NCI-H2029 (cell line): ENCODE measurements around the gene FBXW8.
"Not testable (repeated sequence)": the region's sequence is repeated elsewhere in the genome, so short reads cannot be mapped to it uniquely, and the experiment has no call there.

ENCODE experiments used
- DNase-seq: peaks from one replicate; lab custom pipeline; 2025; lab: John Stamatoyannopoulos, UW

Gene FBXW8

DNA sequence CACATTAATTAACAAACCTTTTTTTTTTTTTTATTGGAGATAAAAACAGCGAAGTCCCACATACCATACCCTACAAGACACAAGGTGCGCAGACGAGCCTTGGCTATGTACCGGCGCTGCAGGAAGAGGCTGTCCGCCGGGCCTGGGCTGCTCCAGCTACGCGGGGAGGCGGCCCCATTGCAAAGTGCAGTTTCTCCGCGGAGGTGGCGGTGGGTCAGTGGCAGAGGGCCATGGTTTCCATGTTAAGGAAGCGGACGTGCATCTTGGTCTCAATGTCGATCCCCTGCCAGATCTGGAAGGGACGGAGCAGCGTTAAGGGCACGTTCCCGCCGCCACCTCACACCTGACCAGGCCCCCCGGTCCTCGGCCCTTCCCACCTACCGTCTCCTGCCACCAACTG, 128.2 kb downstream of the FBXW8 start:
- DNase-seq, result no peak

DNA sequence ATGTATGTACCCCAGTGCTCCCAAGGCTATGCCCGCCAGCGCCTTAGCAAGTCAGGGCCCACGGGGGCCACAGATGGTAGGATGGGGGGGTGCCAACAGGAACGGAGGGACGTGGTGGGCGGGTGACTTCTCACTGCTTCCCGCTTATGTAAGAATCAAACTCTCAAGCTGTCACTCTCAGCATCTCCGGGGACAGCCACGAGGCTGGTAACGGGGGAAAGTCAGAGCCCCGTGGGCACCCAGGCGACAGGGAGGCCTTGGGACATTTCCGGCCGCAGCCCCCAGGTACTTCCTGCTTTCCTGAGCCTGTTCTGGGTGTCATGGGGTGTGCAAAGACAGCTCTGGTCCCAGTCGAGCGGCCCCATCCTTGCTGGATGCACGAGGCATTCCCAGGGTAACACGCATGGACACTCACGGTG, 129.2 kb downstream of the FBXW8 start:
- DNase-seq, result no peak

DNA sequence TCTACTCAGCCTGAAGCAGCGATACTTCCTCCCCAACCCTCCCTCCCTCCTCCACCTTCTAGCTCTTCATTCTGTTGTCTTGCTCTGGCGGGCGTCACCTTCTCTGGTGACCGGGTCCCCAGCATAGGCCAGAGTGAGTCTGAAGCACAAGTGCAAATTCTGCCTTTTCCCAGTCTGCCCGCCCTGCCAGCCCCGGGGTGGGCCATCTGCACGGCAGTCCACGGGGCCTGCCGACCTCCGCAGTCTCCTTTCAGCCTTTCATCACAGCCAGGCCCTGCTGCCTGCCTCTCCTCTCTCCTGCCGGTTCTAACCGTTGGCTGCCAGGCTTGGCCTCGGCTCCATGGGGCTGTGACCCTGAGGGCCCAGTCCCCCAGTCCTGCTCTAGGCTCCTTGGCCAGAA, 129.7 kb downstream of the FBXW8 start:
- DNase-seq, result no peak

DNA sequence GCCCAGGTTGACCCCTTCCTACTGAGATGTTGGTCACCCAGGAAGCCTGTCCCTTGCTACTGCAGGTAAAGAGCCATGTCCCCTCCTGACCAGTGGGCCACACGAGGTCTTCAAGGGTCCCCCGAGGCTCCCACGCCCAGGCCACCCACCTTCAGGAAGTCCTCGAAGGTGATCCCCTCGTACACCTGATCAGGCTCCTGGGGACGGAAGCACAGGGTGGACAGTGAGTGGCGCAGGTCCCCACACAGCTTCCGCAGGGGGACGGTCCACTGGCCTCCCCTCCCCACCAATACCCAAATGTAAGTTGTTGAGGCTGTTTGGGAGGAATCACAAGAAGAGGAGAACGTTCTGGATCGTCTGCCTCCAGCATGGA, 131.0 kb downstream of the FBXW8 start:
- DNase-seq, result no peak

DNA sequence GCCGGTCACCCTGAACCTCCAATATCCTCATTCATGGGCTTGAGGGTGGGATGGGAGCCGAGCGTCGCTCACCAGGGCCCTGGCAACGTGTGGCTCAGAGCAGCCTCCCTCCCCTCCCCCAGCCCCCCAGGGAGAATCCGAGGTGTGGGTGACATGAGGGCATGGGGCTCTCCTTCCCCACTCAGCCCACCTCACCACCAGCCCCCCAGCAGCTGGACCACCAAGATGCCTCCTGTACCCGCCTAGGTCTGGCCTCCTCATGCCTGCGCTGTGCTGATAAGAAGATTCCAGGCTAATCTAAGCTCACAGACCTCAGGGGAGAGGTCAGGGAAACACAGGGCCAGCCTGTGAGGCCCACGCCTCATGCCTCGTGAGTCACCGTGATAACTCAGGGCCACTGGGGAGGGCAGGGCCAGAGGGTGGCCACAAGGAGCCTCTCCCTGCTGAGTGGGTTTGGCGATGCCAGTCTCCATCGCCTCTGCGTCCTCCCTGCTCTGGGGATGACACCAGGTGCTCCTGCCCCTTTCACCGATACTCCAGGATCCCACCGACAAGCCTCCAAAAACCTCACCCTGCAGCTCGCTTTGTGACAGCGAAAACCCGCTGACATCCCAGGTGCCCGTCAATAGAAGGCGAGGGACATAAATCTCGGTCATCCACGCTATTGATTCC, 131.6 kb downstream of the FBXW8 start:
- DNase-seq, result no peak

DNA sequence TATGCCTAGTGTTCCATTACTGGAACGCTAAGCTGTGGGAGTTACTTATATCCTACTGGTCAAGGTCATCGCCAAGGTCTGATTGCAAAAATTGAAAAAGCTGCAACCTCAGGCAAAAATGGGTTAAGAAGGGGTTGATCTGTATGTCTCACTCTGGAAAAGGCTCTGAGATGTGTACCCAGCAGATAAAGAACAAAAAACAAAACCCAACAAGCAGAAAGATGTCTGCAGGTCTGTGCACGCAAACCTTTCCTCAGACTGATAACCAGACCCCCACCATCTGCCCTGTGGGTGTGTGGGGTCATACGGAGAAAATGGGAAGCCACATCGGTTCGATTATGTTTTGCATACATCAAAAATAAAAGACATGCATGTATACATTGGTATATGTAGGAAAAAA, 132.1 kb downstream of the FBXW8 start:
- DNase-seq, result no peak

DNA sequence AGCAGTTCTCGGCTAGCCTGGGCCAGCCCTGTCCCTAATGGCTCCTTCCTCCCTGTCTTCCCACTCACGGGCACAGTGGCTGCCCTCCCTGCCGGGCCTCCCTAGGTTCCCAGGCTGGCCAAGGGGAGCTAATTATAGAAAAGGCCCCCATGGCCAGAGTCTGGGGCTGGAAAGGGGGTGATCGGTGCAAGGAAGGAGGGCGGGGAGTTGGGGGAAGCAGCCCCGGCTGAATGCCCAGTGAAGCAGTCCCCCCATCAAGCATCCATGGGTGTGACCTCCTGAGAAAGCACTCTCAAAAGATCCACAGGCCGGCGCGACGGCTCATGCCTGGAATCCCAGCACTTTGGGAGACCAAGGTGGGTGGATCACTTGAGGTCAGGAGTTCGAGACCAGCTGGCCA, 133.6 kb downstream of the FBXW8 start:
- no peak for DNase-seq

DNA sequence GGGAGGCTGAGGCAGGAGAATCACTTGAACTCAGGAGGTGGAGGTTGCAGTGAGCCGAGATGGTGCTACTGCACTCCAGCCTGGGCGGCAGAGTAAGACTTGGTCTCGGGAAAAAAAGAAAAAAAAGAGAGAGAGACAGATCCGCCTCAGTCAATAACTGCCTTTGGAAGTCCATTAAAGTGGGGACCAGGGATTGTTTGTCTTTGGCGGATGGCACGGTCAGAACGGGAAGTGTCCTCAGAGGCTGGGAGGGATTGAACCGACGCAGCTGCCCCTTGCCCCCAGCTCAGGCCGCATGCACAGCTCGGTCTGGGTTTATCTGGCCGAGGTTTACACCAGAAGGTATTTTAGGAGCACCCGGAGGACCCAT, 134.0 kb downstream of the FBXW8 start:
- no peak for DNase-seq

DNA sequence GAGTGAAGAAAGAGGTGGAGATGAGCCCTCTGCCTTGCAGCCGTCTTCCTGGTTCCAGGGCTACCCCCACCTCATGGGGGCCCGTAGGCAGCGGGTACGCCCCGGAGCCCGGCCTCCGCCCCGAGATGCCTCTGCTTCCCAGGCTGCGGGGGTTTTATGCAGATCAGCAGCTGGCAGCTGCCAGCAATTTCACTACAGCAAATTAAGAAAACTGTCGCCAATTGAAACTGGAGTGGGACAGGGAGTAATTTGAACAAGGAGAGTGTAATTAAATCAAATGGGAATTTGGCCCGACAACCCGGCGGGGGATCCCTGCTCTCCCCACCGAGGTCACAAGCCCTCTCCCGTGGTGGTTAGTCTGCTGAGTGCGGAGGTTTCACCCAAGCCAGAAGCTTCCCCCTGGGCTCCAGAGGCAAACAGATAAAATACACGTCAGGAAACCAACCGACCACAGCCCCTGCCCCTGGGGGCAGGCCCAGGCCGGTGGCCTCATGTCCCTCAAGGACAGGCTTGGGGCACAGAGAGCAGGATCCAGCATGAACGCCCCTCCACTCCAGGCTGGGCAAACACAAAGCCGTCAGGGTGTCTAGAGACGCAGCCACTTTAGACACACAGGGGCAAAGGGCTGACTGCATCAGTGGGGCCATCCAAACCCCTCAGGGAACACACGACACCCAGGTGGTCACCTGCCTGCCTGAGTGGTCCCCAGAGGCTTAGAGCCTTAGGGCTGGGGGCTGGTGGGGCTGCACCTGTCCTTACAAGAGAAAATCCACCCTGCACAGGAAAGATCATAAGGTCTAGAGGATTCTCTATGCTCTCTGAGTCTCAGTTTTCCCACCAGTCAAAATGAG, 134.6 kb downstream of the FBXW8 start:
- DNase-seq, result no peak

DNA sequence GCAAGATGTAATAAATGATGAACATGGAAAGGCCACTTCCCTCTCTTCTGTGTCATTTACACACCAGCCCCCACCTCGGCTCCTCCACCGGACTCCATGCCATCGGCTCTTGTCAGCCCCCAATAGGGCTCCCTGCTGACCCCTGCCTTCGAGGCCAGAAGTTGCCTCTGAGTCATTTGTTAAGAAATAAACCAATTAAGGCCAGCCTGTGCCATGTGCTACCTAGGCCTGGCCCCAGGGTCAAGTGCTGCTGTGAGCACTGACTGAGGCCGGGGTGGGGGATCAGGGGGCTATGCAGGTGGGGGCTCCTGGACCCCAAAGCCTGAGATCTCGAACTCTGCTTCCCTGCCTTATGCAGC, 135.2 kb downstream of the FBXW8 start:
- DNase-seq, result no peak

DNA sequence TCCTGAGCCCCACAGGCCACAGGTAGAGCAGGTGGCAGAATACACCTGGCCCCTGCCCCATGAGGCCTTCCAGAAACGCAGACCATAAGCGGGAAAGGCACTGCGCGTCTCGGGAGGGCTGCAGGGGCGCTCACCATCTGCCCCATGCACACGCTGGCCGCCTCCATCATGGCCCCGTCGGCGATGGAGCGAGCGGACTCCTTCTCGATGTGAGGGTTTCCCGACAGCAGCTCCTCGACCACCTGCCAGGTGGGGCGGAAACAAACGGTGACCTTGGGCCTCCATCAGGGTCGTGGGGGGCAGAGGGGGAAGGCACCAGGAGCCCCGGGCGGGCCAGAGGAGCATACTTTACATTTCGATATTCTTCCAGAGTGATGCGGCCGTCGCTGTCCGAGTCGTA, 135.7 kb downstream of the FBXW8 start:
- no peak for DNase-seq

DNA sequence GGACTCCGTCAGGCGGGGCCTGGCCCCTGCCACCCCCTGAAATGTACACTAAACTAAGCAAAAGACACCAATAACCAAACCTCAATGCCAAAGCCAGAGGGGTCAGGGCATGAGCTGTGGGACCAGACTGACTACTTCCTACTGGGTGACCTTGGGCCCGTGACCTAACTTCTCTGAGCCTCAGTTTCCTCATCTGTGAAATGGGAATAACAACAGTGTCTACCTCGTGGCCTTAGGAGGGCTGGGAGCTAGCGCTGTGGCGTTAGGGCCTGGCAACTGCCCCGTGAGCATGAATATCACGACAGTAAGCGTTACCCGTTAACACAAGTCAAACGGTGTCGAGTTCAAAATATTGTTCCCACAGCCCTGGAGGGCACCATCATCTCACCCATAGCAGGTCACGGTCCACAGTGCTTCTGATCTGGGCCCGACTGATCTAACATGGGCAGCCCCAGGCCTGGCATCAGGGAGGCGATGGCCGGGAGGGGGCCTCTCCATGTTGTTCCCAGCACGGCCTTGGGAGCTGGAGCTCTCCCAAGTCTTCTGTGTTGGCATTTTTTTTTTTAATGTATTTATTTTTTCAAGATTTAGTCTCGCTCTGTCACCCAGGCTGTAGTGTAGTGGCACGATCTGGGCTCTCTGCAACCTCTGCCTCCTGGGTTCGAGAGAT, 136.2 kb downstream of the FBXW8 start:
- DNase-seq, result no peak

DNA sequence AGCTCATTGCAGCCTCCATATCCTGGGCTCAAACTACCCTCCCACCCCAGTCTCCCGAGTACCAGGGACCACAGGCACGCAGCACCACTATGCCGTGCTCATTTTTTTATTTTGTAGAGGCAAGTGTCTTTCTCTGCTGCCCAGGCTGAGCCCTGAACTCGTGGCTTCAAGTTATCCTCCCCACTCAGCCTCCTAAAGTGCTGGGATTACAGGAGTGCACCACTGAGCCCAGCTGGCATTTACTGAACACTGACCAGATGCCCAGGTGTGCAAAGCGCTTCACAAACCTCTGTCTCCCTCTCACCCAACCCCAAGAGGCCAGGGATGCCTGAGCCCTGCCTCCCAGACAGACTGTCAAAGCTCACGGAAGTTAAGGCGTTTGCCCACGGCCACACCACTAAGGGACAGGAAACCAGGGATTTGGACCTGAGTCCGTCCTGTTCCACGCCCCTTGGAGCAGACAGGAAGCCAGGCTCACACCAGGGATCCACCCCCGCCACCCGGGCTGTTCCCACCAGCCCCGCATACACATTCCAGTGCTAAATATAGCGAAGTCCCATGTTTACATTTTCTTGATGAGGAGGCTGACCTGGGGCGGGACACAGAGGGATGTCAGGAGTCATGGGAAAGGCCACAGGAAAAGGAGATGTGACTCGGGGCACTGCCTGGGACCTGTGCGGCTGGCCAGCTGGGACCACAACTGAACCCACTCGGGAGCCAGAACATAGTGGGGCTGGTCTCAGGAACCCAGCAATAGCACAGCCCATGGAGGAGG, 137.2 kb downstream of the FBXW8 start:
- no peak for DNase-seq

DNA sequence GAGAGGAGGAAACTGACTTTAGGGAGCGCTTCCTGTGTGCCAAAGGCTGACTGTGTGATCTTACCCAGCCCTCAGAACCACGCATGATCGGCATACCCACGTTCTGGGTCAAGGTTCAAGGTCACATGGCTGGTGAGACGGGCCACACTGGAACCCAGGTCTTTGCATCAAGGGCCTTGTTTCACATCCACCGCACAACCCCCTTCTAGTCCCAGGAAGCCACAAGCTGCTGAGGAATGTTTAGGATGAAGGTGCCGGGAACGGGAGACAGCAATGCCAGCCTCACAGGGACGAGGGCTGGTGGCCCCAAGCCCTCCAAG, 137.8 kb downstream of the FBXW8 start:
- no peak for DNase-seq

DNA sequence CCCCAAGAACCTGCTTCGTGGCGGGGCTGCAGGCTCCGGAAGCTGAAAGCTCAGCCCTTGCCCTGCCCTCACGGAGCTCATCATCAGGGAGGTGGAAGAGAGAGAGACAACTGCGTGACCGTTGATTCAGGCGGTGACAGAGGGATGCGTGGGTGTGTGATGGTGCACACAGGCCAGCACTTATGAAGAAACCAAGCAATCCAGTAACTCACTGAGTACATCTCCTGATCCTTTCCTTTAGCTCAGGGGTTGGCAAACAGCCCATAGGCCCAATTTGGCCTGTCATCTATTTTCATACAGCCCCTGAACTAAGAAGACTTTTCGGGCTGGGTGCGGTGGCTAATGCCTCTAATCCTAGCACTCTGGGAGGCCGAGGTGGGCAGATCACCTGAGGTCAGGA, 138.5 kb downstream of the FBXW8 start:
- no peak for DNase-seq

DNA sequence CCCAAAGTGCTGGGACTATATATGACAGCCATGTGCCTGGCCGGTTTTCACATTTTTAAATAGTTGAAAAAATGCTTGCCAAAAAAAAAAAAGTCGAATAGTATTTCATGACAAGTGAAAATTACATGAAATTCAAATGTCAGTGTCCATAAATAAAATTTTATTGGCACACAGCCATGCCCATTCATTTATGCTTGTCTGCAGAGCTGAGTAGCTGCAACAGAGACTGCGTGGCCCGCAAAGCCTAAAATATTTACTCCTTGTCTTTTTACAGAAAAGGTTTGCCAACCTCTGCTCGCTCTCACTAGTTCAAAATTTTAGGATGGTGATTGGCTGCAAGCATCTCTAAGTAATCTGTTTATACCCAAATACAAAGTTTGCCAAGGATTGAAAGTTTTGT, 139.3 kb downstream of the FBXW8 start:
- DNase-seq, result no peak

DNA sequence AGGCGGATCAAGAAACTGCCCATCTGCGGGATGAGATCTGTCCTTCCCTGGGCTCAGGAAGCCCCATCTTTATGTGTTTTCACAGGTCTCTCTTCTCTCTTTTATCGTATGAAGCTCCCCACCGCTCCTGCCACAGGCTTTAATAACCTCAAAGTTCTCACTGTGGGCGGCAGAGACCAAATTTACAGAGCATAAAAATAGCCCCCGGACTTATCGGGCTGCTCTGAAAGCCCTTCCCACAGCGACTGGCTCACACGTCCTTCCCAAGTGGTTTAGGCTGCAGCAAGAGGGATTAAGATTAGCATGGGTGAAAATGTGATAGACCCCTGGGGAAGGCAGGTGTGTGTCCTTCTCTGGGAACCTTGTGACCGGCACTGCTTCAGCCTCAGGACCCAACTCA, 140.6 kb downstream of the FBXW8 start:
- DNase-seq, result no peak

DNA sequence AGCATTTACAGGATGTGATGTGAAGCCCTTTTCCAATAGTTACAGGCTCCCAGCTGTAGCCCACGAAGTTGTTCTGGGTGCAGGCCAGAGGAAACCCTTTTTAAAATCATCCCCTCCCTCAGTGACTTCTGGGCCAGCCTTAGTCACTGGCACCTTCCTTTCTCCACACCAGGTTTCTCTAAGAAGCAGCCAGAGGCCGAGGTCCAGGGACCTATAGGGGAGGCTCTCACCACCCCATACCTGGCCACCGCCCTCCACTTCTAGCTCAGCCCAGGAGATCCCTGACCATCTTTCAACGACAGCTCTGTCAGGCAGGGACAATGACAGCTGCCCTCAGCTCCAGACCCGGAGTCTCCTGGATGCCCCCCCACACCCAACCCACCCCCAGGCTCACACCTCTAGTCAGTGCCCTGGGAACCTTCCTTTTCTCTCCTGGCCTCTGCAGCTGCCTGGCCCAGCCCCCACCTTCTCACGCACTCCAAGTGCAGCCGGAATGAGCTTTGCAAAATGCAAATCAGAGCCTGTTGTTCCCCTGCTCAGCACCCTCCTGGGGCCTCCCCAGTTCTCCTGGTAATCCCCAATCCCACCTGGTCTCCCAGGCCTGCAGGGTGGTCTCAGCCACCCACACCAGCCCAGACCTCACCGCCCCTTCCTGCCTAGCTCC, 141.8 kb downstream of the FBXW8 start:
- DNase-seq, result no peak

DNA sequence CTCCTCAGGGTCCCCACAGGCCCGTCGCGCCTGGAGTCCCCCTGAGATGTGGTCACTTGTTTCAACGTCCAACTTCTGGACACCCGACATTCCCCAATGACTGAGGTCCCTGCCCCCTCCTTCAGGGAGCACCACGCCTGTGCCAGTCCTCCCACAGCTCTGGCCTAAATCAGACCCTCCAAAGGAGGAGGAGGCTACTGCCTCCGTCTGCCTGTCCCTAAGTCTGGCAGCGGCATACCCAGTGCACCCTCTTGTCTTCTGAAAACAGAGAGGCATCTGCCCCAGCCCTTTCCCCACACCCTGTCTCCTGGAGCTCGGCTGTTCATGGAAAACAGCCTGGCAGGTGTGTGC, 142.3 kb downstream of the FBXW8 start:
- no peak for DNase-seq

DNA sequence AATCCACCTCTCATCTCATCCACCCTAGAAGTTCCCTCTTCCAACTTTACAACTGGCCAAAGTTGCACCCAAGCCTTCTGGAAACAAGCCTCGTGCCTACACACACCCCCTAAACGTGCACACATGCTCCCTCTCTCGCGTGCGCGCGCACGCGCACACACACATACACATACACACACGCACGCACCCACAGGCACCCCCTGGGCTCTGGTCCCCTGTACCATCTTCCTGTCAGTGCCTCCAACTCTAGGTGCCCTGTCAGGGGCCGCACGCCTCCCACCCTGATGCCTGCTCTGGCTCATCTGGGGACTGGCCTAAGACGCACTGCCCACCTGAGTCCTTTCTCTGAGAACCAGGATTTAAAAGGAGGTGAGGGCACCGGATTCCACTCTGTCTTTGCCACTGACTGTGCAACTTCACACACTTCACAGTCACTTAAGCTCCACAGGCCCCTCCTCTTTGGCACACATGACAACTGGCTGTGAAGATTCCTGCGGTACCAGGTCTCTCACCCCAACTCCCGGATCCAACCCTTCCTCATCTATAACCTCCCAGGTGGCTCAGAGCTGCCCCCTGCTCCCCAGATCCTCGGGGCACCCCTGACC, 142.9 kb downstream of the FBXW8 start:
- no peak for DNase-seq

DNA sequence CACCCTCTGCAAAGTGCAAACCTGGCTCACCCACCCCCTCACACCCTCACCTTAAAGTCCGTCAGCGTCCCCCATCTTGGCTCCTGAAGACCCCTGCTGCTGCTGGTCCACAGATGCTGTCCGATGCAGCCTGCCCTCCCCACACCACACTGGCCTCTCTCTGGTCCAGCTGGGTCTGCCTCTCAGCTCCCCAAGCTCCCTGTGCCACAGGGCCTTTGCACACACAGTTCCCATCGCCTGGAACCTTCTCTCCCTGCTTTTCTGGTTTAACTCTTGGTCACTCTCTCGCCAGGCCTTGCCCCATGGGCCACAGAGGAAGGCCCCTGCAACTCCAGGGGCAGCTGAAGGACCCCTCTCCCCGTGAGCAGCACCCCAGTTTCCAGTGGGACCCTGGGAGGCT, 143.5 kb downstream of the FBXW8 start:
- DNase-seq, result no peak

DNA sequence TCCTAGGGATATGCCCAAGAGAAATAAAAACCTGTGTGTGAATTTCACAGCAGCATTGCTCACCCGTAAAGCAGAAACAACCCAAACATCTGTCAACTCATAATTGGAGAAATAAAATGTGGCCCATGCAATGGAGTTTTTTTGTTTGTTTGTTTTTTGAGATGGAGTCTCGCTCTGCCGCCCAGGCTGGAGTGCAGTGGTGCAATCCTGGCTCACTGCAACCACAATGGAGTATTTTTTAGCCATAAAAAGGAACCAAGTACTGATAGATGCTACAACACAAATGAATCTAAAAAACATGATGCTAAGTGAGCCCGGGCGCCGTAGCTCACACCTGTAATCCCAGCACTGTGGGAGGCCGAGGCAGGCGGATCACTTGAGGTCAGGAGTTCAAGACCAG, 146.9 kb downstream of the FBXW8 start:
- DNase-seq, result not testable (repeated sequence)
